Hindlimb muscle (tissue), 1 donor: ENCODE results near the gene SLC4A4. TPM values are rescaled to one million over a fixed set of nuclear protein-coding genes. Genes with fewer than 3 reads are reported as not detected.

Experiments
- DNase-seq: peaks from one replicate; pipeline ENCODE4 v3.0.0-alpha.2; 2013
- polyA plus RNA-seq: library from polyadenylated mRNA; unstranded; fragments of 120-200 nt; gene quantifications from one replicate; pipeline ENCODE4 v1.2.1, GENCODE V29; 2013; ENCODE audit not compliant: insufficient read length

Gene SLC4A4
- polyA plus RNA-seq, 1 donor: 9.0 TPM

DNA sequence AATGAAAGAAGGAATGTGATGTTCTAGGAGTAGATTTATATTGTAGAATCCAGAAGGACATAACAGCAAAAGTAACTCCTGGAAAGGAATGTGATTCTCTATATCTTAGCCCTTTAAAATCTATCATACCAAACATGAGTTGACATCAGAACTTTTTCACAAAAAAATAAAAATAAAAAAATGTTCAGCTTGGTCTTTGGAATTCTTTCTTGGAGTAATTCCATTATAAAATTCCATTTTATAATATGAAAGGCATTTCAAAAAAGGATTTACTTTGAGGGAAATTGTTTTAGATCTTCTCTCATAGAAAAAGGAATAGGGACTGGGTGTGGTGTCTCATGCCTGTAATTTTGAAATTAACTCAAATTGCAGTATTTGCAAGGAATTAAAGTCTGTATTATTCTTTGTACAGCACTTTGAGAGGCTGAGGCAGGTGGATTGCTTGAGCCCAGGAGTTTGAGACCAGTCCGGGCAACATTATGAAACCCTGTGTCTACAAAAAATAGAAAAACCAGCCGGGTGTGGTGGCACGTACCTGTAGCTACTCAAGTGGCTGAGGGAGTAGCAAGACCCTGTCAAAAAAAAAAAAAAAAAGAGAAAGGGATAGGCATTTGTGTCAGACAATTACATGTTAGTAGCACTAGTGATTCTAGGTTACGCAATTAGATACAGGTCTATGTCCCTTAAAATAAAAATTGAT is 134.9 kb downstream of the SLC4A4 start:
- no peak for DNase-seq

DNA sequence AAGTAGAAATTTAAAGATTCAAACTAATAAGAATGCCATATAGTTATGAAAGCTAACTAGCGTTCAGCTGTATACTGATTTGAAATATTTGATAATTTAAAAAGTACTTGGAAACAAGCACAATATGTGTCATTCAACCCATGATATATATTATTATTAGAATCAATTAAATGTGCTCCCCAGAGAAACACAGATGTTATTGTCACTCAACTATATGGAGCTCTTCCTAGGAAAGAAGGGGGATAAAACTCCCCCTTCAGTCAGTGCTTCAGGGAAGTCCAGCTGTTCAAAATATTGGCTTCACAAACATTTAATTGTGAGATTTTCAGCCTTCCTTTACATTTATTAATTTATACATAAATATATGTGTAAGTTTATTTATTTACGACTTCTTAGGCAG is 135.9 kb downstream of the SLC4A4 start:
- no peak for DNase-seq

DNA sequence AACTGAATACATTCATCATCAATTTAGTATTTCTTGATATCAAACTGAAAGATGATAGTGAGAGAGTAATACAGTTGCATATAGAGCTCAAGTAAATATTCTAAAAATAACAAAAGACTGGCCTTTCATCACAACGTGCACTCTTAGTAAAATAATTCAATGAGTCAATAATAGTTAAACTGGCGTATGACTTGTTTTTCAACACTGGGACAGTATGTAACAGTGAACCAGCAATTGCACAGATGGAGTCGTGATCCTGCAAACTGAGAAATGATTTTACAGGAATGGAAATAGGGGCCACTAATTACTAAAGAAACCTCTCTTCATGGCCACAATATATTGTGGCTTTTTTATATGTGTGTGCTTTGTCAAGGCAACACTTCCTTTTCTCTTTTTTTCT is 137.4 kb downstream of the SLC4A4 start:
- DNase-seq: no peak

DNA sequence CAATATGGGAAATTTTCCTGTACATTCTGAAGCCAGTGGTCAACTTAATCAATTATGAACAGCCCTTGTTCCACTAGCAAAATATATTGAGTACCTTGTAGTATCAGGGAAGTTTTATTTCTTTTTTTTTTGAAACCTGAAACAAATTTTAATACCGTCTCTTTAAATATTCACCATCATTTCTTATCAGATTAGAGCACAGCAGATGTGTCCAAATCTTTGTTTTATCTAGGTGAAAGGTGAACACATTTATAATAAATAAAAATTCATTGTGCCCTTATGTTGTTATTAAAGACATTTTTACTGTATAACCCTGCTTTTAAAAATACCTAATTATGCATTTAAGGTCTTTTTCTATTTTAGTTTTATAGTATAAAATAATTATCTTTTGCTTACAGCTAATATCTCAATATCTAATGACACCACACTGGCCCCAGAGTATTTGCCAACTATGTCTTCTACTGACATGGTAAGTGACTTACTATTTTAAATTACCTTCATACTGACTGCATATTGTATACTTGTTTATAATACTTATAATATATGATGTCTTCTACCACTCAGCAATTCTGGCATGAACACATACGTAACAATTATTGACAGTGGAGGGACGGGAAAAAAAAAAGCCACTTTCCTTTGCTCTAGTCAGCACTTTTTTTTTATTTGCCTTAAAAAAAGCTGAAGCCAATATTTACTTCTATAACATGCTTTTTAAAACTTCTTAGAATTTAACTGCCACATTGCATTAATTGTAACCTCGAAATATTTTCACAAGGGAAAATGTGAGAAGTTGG is 147.9 kb downstream of the SLC4A4 start:
- DNase-seq: no peak

DNA sequence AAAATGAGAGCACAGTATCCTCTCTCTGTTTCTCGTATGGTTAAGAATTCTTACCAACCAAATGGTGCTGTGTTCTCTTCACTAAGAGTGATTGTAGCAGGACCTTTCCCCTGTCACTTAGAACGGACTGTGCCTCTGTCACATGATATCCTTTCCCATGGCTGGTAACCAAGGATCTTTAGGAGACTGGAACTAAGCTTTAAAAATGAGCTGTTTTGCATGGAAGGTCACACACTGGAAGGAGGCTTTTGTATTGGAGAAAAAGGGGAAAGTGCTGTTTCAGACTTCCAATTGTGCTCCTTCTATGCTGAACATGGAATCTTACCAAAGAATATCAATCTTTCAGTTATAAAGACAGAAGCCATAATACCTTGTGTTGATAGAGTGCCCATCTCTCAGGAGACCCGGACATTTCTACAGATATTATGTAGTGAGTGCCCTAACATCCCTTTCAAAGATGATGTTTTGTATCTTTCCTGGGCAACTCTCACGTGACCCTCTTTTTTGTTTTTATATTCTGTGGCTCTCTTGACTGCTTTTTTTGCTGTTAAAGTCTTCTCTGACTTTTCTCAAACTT is 148.6 kb downstream of the SLC4A4 start:
- no peak for DNase-seq

DNA sequence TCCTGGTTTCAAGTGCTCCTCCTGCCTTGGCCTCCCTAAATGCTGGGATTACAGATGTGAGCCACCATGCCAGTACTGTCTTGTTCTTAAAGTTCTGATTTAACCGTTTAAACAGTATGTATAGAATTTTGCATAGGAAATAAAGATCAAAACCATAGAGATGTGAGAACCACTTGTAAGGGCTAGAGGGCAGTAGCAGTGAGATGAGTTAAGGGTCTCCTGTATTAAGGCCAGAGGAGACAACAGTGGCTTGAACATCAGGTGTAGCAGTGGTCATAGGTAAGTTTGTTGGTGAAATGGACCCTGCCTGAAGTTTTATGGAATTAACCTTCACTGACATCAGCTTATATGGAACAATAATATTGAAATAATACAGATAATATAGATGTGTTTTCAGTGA is 155.7 kb downstream of the SLC4A4 start:
- no peak for DNase-seq

DNA sequence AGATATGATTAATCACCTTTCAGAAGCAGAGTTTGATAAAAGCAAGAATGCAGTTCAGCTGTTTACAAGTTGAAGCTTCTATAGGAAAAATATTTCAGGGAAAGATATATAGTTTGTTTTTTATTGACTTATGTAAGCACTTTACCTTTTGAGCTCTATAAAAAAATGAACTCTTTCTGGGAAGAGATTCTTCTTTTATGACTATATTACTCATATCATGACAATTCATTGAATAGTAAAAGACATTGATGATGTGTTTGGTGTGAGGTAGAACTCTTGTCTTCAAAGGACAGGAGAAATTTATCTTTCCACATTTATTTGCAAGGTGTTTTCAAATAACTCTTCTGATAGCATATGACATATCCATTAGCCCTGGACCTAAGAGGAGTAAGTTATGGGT is 156.6 kb downstream of the SLC4A4 start:
- no peak for DNase-seq

DNA sequence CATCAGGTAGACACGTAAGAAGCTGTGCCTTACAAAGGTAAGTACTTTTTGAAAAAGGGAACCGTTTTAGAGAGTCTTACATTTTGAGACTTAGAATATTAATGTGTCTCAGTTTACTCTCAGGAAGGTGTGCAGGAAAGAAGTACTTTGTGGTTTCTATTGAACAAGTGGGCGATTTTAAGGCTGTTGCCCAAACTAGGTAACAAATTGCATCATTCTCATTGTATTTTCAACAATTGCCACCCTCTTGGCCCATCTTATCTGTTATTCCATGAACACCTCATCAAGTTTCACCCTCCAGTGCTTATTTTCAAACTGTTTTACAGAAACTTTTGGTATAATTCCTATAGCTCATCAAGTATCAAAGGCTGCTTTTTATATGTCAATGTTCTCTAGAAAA is 158.3 kb downstream of the SLC4A4 start:
- DNase-seq: no peak

DNA sequence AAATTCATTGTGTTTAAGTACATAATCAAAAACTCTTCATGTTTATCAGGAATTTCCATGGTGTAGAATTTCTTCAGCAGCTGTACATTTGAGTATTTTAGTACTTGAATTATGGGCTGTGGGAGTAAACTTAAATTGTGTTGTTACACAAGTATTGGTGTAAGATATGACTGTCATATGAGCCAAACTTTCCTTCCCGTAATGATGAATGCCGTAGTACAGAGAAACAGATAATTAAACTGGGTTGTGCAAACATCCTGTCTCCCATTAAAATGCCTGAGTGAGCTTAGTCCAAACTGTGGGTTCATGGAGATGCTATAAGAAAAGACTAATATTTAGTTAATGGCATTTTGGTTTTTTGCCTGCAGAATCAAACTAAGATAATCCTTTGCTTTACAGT is 159.2 kb downstream of the SLC4A4 start:
- no peak for DNase-seq

DNA sequence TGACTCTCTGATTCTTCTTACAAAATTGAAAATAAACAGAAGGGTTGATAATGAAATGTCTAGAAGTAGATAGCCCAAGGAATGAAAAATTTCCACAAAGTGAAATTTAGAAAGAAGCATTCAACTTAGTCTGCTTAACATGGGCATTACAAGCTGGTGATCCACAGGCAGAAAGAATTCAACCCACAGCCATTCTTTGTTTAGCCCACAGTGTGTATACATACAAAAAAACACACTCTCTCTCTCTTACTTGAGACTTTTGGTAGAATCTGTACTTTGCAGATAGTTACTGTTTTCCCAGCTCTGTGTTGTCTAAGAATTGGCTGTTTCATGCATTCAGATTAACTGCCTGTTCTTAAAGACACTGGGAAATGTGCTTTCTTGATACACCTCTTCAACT is 159.8 kb downstream of the SLC4A4 start:
- DNase-seq: no peak

DNA sequence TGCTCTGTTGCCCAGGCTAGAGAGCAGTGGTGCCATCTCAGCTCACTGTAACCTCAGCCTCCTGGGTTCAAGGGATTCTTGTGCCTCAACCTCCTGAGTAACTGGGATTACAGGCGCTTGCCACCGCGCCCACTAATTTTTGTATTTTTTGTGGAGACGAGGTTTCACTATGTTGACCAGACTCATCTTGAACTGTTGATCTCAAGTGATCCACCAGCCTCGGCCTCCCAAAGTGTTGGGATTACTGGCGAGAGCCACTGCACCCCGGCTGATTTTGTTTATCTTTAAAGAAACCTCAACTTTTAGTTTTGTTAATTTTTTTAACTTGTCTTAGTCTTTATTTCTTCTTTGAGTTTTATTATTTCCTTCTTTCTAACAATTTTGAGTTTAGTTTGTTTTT is 163.2 kb downstream of the SLC4A4 start:
- DNase-seq: no peak

DNA sequence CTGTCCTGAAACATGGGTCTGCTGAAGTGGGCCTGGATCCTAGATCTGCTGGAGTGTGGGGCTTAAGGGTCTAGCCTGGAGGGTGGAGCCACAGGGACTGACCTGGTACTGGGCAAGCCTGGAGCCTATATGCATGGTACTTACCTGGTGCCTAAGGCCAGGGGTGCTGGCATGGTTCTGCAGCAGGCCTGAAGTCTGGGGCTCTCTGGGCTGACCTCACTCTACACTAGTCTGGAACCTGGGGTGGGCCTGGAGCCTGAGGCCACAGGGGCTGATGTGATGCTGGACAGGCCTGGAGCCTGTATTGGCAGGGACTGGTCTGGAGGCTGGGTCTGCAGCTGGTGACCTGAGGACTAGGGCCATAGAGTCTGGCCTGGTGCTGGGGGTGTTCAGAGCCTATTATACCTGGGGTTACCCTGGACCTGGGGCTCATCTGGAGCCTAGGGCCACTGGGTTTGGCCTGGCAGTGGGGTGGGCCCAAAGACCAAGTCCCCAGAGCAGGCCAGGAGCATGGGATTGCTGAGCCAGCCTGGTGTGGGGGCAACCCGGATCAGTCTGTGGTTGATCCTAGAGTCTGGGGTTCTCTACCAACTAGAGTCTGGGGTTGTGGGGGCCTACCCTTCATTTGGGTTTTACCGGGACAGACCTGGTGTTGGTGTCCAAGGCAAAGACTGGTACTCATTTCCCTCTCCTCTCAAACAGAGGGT is 179.6 kb downstream of the SLC4A4 start:
- no peak for DNase-seq

DNA sequence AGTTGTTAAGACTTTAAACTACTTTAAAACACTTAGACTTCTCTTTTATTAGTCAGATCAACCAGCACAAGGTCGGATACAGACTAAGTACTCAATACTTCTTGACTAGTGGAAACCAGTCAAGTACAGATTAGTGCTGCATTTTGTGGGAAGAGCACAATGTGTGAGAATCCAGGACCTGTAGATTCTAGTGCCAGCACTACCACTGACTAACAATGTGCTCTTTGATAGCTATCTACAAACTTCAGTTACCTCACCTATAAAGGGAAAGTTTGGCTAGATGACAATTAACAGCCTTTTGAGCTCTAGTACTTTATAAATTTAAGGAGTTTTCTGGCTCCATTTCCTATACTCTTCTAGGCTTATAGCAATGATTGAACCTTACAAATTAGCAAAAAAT is 181.5 kb downstream of the SLC4A4 start:
- DNase-seq: no peak

DNA sequence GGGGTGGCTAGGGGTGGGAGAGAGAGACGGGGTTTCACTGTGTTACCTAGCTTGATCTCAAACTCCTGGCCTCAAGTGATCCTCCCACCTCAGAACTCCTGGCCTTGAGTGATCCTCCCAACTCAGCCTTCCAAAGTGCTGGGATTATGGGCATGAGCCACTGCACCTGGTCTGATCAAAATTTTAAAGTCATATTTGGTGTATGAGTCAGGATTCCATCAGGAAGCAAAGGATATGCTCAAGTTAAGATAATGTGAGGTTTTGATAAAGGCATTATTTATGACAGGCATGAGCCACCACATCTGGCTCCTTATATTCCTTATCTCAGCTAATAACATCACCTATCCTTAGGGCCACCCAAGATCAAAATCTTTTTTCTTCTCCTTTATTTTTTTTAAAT is 182.0 kb downstream of the SLC4A4 start:
- no peak for DNase-seq

DNA sequence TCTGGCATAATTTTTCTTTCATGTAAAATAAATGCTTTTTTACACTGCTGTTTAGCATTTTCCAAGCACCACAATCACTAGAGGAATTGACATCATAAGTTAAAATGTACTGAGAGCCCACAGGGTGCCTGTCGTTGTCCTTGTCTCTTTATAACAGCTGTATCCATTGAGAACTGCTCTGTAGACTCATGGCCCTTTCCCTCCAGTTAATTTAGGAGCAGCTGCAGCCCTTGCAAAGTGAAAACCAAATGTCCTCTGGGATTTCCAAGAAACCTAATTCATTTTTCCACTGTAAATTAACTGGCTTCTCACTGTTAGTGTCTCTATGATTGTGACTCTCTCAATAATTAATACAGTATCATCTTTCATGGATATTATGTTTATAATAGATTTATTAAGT is 185.9 kb downstream of the SLC4A4 start:
- no peak for DNase-seq

DNA sequence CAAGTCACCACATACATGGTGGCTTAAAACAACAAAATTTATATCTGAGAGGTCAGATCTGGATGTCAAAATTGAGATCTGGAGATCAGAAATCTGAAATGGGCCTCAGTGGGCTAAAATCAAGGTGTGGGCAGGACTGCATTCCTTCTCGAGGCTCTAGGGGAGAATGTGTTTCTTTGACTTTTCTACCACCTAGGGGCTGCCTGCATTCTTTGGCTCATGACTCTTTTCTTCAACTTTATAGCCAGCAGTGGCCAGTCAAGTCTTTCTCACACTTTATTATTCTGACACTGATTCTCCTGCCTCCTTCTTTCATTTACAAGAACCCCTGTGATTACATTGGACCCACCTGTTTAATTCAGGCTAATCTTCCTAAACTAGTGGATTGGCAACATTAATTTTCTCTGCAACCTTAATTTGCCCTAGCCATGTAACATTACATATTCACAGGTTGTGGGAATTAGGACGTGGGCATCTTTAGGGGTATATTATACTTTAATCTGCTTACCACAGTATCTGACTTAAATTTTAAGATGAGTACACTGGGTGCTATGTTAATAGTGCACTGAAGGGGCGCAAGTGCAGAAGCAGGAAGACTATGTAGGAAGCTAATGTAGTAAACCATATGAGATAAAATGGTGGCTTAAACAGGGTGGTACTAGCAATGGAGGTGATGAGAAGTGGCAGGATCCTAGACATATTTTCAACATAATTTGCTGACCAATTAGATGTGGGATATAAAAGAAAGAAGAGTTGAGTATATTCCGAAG is 188.0 kb downstream of the SLC4A4 start:
- DNase-seq: no peak

DNA sequence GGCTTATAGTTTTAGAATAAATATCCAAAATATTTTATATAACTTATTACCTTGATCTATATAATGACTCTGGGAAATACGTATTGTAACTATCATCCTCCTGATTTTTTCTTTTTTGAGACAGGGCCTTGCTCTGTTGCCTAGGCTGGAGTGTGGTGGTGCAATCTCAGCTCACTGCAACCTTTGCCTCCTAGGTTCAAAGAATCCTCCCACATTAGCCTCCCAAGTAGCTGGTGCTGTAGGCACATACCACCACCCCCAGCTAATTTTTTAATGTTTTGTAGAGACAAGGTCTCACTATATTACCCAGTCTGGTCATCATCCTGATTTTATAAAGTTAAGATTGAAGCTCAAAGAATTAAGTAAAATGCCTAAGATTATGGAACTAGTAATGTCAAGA is 193.6 kb downstream of the SLC4A4 start:
- no peak for DNase-seq

DNA sequence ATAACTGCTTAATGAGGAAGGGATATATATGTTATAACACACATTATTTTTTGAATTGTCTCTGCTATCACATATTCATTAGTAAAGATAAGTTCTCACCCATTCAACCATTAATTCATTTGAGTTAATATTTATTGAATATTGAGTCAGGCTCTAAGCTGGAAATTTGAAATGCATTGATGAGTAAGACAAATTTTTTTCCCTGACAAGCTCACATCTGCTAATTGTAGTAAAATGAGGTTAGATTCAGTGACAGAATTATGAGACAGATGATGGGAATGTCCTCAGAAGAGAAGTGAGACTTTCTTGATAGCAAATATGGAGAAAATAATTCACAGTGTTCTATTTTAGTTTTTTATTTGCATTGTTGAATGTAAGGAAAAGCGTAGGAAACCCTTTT is 194.3 kb downstream of the SLC4A4 start:
- no peak for DNase-seq

DNA sequence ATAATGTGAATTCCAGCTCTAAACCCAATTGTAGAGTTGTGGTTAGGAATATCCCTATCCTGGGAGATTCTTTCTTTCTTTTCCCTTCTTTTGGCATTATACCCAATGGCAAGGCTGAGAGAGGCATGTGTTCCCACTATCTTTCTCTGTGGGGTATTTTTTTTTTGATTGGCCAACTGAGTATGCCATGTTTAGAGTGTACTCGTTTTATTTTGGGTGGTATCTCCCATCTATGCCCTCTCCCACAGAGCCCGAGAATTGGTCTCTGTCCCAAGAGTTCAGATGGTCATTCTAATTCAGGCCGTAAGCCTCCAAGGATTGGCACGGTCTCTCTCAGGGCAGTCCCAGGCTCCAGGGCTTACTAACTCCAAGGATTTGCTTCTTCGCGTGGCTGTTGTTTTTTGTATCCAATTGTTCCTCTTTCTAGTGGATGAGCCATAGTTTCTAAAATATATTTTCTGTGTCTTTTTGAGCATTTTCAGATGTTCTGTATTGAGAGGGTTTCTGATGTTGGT is 198.8 kb downstream of the SLC4A4 start:
- DNase-seq: no peak

DNA sequence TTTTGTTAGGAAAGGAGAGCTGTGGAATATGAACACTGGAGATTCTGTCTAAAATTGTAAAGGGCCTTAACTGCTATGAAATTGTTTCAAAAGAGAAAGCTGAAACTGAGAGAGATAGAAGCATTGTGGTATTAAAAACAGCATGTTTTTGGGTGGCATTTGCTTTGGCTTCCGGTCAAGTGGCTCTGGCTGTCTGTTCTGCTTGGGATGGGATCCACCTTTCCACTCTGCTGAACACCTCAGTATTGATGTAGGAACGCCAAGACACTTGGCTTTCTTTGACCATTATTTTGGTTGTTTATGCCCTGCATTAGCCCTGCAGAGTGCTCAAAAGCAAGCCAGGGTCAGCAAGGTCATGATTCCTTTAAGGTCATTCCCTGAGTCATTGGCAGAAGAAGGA is 199.7 kb downstream of the SLC4A4 start:
- DNase-seq: no peak

DNA sequence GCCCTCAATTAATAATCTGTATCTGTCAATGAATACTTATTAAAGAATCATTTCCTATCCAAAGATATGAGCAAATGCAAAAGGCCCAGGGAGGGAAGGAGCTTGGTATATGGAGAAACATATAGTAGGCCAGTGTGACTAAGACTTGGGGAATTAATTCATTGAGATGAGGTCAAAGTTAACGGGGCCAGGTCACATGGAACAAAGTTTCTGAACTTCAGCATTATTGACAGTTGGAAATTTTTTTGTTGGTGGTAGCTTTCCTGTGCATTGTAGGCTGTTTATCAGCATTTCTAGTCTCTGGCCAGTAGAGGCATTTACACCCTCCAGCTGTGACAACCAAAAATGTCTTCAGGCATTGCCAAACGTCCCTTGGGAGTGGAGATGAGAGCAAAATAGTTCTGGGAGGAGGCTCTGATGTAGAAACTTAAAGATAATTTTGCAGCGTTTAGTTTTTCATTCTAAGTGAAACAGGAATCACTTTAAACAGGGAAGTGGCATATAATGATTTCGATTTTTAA is 202.0 kb downstream of the SLC4A4 start:
- DNase-seq: no peak

DNA sequence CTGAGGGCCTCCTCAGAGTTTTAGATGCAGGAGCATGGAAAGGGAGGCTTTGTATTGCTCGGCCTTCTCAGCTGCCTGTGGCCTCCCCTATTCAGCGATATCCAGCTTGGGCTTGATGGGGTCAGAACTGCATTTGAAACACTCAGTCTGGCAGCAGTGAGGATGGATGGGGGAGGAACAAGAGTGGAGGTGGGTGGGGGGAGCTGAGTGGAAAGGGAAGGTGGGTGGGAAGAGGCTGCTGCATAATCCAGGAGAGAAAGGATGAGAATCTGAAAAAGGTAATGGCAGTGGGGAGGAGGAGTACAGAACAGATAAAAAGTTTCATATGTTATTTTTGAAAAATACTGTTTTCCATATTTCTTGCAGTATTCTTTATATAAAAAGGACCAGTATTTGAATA is 202.7 kb downstream of the SLC4A4 start:
- no peak for DNase-seq
